Neural cell (in vitro differentiated cells): ENCODE measurements around the gene LRRC27. TPM values are rescaled to one million over a fixed set of nuclear protein-coding genes. Genes with fewer than 3 reads are reported as not detected.

Experiments
- H2AFZ ChIP-seq: fragments of 200-600, 300-800 bp; sonication (generic), shearing (Covaris generic); 2 replicates; pipeline ENCODE4 v1.6.0; 2014; ENCODE audit warnings: low read depth, mild to moderate bottlenecking, antibody characterized with exemption, low read length, moderate library complexity
- H3F3A ChIP-seq: fragments of 200-600 bp; shearing (Covaris generic); 2 replicates; pipeline ENCODE4 v1.6.1; 2016; ENCODE audit warnings: mild to moderate bottlenecking, moderate library complexity, mixed read lengths, antibody characterized with exemption, low read length; ENCODE audit not compliant: insufficient read depth, poor library complexity, severe bottlenecking
- H3K27ac ChIP-seq: fragments of 200-600, 300-800 bp; sonication (generic), shearing (Covaris generic); 2 replicates; pipeline ENCODE4 v1.5.1; 2014; ENCODE audit warnings: mild to moderate bottlenecking, low read length, moderate library complexity
- H3K27me3 ChIP-seq: fragments of 300-800, 200-600 bp; sonication (generic), shearing (Covaris generic); 2 replicates; pipeline ENCODE4 v1.6.0; 2014; ENCODE audit warnings: mild to moderate bottlenecking, low read depth, low read length, moderate library complexity; ENCODE audit not compliant: insufficient read depth
- H3K36me3 ChIP-seq: fragments of 300-800, 200-600 bp; sonication (generic), shearing (Covaris generic); 2 replicates; pipeline ENCODE4 v1.5.1; 2014; ENCODE audit warnings: mild to moderate bottlenecking, antibody characterized with exemption, low read length, moderate library complexity; ENCODE audit not compliant: insufficient read depth
- H3K4me2 ChIP-seq: fragments of 300-800, 200-600 bp; sonication (generic), shearing (Covaris generic); 2 replicates; pipeline ENCODE4 v1.6.0; 2014; ENCODE audit warnings: mild to moderate bottlenecking, low read length
- H3K4me3 ChIP-seq: fragments of 300-800, 200-600 bp; sonication (generic), shearing (Covaris generic); 2 replicates; pipeline ENCODE4 v1.5.1; 2014; ENCODE audit warnings: mild to moderate bottlenecking, low read length, moderate library complexity
- H3K79me2 ChIP-seq: fragments of 200-600 bp; shearing (Covaris generic); replicated peaks from 2 replicates; pipeline ENCODE4 v1.6.0; 2014; ENCODE audit warnings: mild to moderate bottlenecking, low read length, moderate library complexity; ENCODE audit not compliant: insufficient read depth
- H3K9ac ChIP-seq: fragments of 300-800, 200-600 bp; sonication (generic), shearing (Covaris generic); 2 replicates; pipeline ENCODE4 v1.6.1; 2016; ENCODE audit warnings: mild to moderate bottlenecking, low read length, mixed read lengths
- H3K9me2 ChIP-seq: fragments of 200-600 bp; shearing (Covaris generic); 2 replicates; pipeline ENCODE4 v1.6.1; 2016; ENCODE audit warnings: mild to moderate bottlenecking, low read length, mixed read lengths; ENCODE audit not compliant: insufficient read depth
- H3K9me3 ChIP-seq: fragments of 200-600, 300-800 bp; sonication (generic), shearing (Covaris generic); 2 replicates; pipeline ENCODE4 v1.6.1; 2016; ENCODE audit warnings: mild to moderate bottlenecking, mixed run types, low read length, moderate library complexity, mixed read lengths
- H4K20me1 ChIP-seq: fragments of 200-600 bp; shearing (Covaris generic); 2 replicates; pipeline ENCODE4 v1.6.1; 2016; ENCODE audit warnings: mild to moderate bottlenecking, mixed run types; ENCODE audit not compliant: insufficient read depth
- CTCF ChIP-seq: fragments of 450-650 bp; IDR thresholded peaks from 2 replicates; pipeline ENCODE4 v1.5.1; 2014; ENCODE audit warnings: antibody characterized with exemption, mild to moderate bottlenecking, moderate library complexity; ENCODE audit not compliant: poor library complexity, severe bottlenecking
- EP300 ChIP-seq: fragments of 450-650 bp; conservative IDR thresholded peaks from 2 replicates; pipeline ENCODE4 v1.6.1; 2014; ENCODE audit warnings: antibody characterized with exemption, mild to moderate bottlenecking, moderate library complexity; ENCODE audit not compliant: poor library complexity, severe bottlenecking
- EZH2 ChIP-seq: fragments of 200-600, 300-800 bp; shearing (Covaris generic), sonication (generic); IDR thresholded peaks from 2 replicates; pipeline ENCODE4 v1.6.1; 2014; ENCODE audit warnings: antibody characterized with exemption, low read length, borderline replicate concordance, mild to moderate bottlenecking; ENCODE audit not compliant: insufficient read depth, poor library complexity, severe bottlenecking
- MXI1 ChIP-seq: fragments of 450-650 bp; conservative IDR thresholded peaks from 2 replicates; pipeline ENCODE4 v1.6.1; 2014; ENCODE audit warnings: antibody characterized with exemption, mild to moderate bottlenecking; ENCODE audit not compliant: poor library complexity, severe bottlenecking
- POLR2AphosphoS5 ChIP-seq: IDR thresholded peaks from 2 replicates; pipeline ENCODE4 v1.6.1; 2012
- RAD21 ChIP-seq: fragments of 450-650 bp; conservative IDR thresholded peaks from 2 replicates; pipeline ENCODE4 v1.6.1; 2014; ENCODE audit warnings: antibody characterized with exemption, mild to moderate bottlenecking, moderate library complexity
- REST ChIP-seq: IDR thresholded peaks from 2 replicates; pipeline ENCODE4 v1.6.1; 2012; ENCODE audit warnings: borderline replicate concordance
- SMC3 ChIP-seq: fragments of 450-650 bp; conservative IDR thresholded peaks from 2 replicates; pipeline ENCODE4 v1.6.1; 2014; ENCODE audit warnings: antibody characterized with exemption, mild to moderate bottlenecking, moderate library complexity; ENCODE audit not compliant: poor library complexity
- TAF1 ChIP-seq: IDR thresholded peaks from 2 replicates; pipeline ENCODE4 v1.6.1; 2012; ENCODE audit warnings: low read depth
- polyA plus RNA-seq: library from polyadenylated mRNA; depleted of rRNA; stranded (reverse); fragments of >200 nt; gene quantifications from 2 replicates; pipeline ENCODE4 v1.2.3, GENCODE V29; 2014

Gene LRRC27
- polyA plus RNA-seq, 1 donor from 2014 or later = 26.7 TPM

- H3K36me3 ChIP-seq = no peaks in the 10 kb centered on the region
- H3F3A ChIP-seq = no peaks in the 10 kb centered on the region
- H3K9me3 ChIP-seq = no peaks in the 10 kb centered on the region
- H2AFZ ChIP-seq = no peak overlapping the region
- H3K4me2 ChIP-seq = no peak overlapping the region
- H4K20me1 ChIP-seq = no peaks in the 10 kb centered on the region
- H3K9ac ChIP-seq = no peak overlapping the region
- TF ChIP-seq REST (no peak), SMC3 (no peak), CTCF (no peak), EP300 (no peak), EZH2 (no peak), POLR2AphosphoS5 (no peak), TAF1 (no peak), RAD21 (no peak), MXI1 (no peak)
- H3K9me2 ChIP-seq = no peaks in the 10 kb centered on the region
- no peaks in the 10 kb centered on the region for H3K27me3 ChIP-seq
- H3K79me2 ChIP-seq = no peaks in the 10 kb centered on the region
- no peak overlapping the region for H3K27ac ChIP-seq
- H3K4me3 ChIP-seq = no peak overlapping the region
These were observed 96.0 kb downstream of the LRRC27 start for GRCh38 chr10:132427939-132428367.

GRCh38 chr10:132428486-132428995, 96.5 kb downstream of the LRRC27 start:
- no peak for TF ChIP-seq TAF1
- TF ChIP-seq SMC3 = no peak
- TF ChIP-seq CTCF = no peak
- no peak for TF ChIP-seq RAD21
- no peak for TF ChIP-seq EP300
- no peak for TF ChIP-seq MXI1
- TF ChIP-seq POLR2AphosphoS5 = no peak
- Histone ChIP-seq H3K9me2 (no peaks in the 10 kb centered on the region), H3K4me2 (no peak overlapping the region), H3K4me3 (no peak overlapping the region), H3K27me3 (no peaks in the 10 kb centered on the region), H3K9ac (no peak overlapping the region), H3K36me3 (no peaks in the 10 kb centered on the region), H3F3A (no peaks in the 10 kb centered on the region), H3K27ac (no peak overlapping the region), H3K9me3 (no peaks in the 10 kb centered on the region), H4K20me1 (no peaks in the 10 kb centered on the region), H2AFZ (no peak overlapping the region), H3K79me2 (no peaks in the 10 kb centered on the region)

Other genes with a start within 250 kb of the LRRC27 start
- gene DPYSL4, start 145.2 kb upstream of the LRRC27 start, polyA plus RNA-seq = 116 and 143 TPM in 2 replicates
- 23.2 and 36.2 TPM in 2 replicates for gene STK32C, start 24.2 kb upstream of the LRRC27 start, polyA plus RNA-seq
- gene PWWP2B, start 65.0 kb downstream of the LRRC27 start, polyA plus RNA-seq = 10.7 and 13.0 TPM in 2 replicates
- 44.5 and 48.8 TPM in 2 replicates for gene INPP5A, start 205.6 kb downstream of the LRRC27 start, polyA plus RNA-seq